Activated naive CD4-positive, alpha-beta T cell treated with anti-CD3 and anti-CD28 coated beads for 36 hours (primary cell): Measurements from ENCODE around the gene CLDN15. TPM values are rescaled to one million over a fixed set of nuclear protein-coding genes. Genes with fewer than 3 reads are reported as not detected.
"Not testable (repeated sequence)": the region's sequence is repeated elsewhere in the genome, so short reads cannot be mapped to it uniquely, and the experiment has no call there.

ENCODE experiments used
- CTCF ChIA-PET: fragments of 350-600 bp; sonication (Branson Sonifier 250); formaldehyde crosslinking; loops from one replicate; lab custom pipeline; 2021; ENCODE audit warnings: antibody characterized with exemption; lab: Charles Lee
- DNase-seq: peaks from one replicate; pipeline ENCODE4 v3.0.0-alpha.2; 2020
- H3K27ac Mint-ChIP-seq: one replicate; pipeline ENCODE4 v1.8.0; 2021; ENCODE audit warnings: mild to moderate bottlenecking, mixed read lengths
- H3K27me3 Mint-ChIP-seq: one replicate; pipeline ENCODE4 v1.8.0; 2021; ENCODE audit warnings: low read depth, mixed read lengths
- H3K36me3 Mint-ChIP-seq: one replicate; pipeline ENCODE4 v1.8.0; 2021; ENCODE audit warnings: low read depth, mixed read lengths
- H3K4me1 Mint-ChIP-seq: one replicate; pipeline ENCODE4 v1.8.0; 2021; ENCODE audit warnings: low read depth, mixed read lengths
- H3K4me3 Mint-ChIP-seq: one replicate; pipeline ENCODE4 v1.8.0; 2021; ENCODE audit warnings: mild to moderate bottlenecking, moderate library complexity, mixed read lengths
- H3K9me3 Mint-ChIP-seq: one replicate; pipeline ENCODE4 v1.8.0; 2021; ENCODE audit warnings: mixed read lengths
- intact Hi-C: fragments of 100-400 bp; cut with micrococcal nuclease; formaldehyde crosslinking; loops from one replicate; pipeline ENCODE4 v1.15.1; 2023
- total RNA-seq, 2 experiments: library from RNA; stranded (reverse); gene quantifications; one replicate each; pipeline ENCODE4 v1.2.3, GENCODE V29; 2021

Gene CLDN15
- 10 to 100 TPM in 1 of 2 experiments, 1 to 10 TPM in 1; 9.8 to 11.1 TPM for total RNA-seq

DNA sequence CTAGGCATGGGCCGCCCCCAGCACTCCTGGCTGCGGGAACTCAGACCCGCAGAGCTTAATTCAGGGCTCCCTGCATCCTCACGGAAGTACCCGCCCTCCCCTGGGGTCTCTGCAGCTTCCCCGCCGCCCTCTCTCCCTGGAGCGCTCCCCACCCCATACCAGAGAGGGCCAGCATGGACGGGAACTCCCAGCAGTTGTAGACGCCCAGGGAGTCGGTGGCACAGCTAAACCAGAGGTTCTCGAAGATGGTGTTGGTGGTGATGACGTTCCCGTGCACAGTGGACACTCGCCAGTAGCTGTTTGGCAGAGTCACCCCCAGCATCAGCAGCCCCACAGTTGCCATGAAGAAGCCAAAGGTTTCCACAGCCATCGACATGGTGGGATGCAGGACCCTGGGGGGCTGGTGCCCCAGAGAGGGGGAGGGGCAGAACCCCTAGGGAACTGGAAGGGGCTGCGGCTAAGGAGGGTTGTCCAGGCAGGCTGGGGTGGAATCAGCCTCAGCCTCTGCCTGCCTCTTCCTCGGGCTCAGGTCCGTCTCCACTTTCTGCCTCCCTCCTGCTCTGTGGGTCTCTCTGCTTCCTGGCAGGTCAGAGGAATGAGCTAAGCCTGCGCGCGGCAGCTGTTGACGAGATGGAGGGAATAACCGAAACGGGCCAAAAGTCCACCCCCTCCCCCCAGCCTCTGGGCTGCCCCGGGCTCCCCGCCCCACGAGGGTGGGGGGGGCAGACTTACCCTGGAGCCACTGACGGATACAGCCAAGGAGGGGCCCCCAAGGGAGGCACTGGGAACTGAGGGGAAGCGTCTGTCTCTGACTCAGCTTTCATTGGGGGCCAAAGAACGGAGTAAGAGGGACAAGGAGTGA lies at the start of gene CLDN15:
CLDN15 (minus strand) TSS at position 597 of the 862 bp plus-strand sequence; CDS start at position 376, 221 bp downstream.
- H3K9me3 Mint-ChIP-seq: no peaks in the 10 kb centered on the region
- no peaks in the 10 kb centered on the region for H3K27me3 Mint-ChIP-seq
- H3K4me3 Mint-ChIP-seq: no peak within 1 kb of the TSS
- peaks cover 8% of the 10 kb centered on the region for H3K36me3 Mint-ChIP-seq
- CTCF ChIA-PET: no interaction called here
- H3K4me1 Mint-ChIP-seq: peaks cover 3% of the 10 kb centered on the region
- intact Hi-C loops: no loop called here
- no peak within 1 kb of the TSS for H3K27ac Mint-ChIP-seq
- DNase-seq: no peak

DNA sequence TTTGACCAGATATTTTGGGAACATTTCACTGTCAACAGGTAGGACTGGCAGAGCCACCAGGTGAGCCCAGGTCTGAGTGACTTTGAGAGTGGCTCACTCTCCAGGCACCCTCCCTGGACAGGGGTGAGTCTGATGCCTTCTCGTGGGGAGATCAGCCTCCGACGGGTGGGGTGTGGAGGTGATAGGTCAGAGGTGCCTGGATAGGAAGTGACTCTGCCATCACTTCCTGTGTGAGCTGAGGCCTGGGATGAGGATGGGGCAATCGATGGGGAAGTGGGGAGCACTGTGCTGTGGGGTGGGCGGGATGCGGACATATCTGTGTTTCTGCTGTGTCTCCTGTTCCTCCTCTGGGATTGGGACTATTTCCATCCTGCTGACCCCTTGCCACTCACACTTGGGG lies 49.4 kb upstream of the CLDN15 start:
- H3K9me3 Mint-ChIP-seq: peaks cover 3% of the 10 kb centered on the region
- H3K36me3 Mint-ChIP-seq: no peaks in the 10 kb centered on the region
- CTCF ChIA-PET: no interaction called here
- peaks cover 6% of the 10 kb centered on the region for H3K4me1 Mint-ChIP-seq
- H3K27ac Mint-ChIP-seq: no peak overlapping the region
- intact Hi-C loops: loop anchor here (10.0 kb wide), 1 partner anchor 112 kb away; no protein-coding TSS in a partner anchor
- no peak for DNase-seq
- H3K27me3 Mint-ChIP-seq: peaks cover 5% of the 10 kb centered on the region
- H3K4me3 Mint-ChIP-seq: no peak overlapping the region

DNA sequence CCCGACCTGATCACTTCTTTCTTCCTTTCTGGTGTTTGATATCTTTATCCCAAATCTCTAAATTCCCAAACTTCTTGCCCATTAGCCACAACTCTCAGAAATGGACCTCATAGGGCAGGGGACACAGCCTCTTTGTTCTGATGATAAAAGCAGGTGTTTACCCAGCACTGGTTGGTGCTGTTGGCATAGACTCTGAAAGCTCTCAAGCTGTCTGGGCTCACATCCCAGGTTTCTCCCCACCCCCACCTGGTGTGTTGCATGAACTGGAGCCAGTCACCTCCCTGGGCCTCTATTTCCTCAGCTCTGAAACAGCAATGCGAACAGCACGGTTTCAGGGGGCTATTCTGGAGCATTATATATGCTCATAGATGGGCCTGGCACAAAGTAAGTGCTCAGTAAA lies 48.3 kb upstream of the CLDN15 start:
- CTCF ChIA-PET: interaction anchor here (1.0 kb wide), 1 partner anchor 94 kb away, joined by 3 read pairs; no protein-coding TSS in a partner anchor
- DNase-seq, H3K4me3 Mint-ChIP-seq, H3K27me3 Mint-ChIP-seq, H3K36me3 Mint-ChIP-seq, H3K27ac Mint-ChIP-seq, H3K4me1 Mint-ChIP-seq, H3K9me3 Mint-ChIP-seq: not testable (repeated sequence)
- intact Hi-C loops: loop anchor here (10.0 kb wide), 1 partner anchor 111 kb away; no protein-coding TSS in a partner anchor

DNA sequence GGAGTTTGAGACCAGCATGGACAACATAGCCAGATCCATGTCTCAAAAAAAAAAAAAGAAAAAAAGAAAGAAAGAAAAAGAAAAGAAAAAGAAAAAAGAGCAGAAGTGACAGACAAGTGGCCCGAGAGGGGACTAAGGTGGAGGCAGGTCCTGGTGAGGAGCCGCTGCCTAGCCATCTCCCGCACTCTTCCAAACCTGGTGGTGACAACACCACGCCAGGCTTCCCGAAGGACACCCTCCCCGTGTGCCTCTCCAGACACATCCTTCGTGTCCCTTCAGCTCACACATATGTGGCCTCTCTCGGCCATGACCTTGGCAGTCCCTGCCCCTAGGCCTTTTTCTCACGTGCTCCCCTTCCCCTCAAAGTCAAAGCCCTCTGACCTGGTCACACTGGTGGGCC lies 47.6 kb upstream of the CLDN15 start:
- no peak overlapping the region for H3K4me3 Mint-ChIP-seq
- no peak for DNase-seq
- no peaks in the 10 kb centered on the region for H3K4me1 Mint-ChIP-seq
- CTCF ChIA-PET: interaction anchor here (1.0 kb wide), 1 partner anchor 93 kb away, joined by 3 read pairs; no protein-coding TSS in a partner anchor
- peaks cover 3% of the 10 kb centered on the region for H3K9me3 Mint-ChIP-seq
- no peak overlapping the region for H3K27ac Mint-ChIP-seq
- no peaks in the 10 kb centered on the region for H3K27me3 Mint-ChIP-seq
- H3K36me3 Mint-ChIP-seq: no peaks in the 10 kb centered on the region
- intact Hi-C loops: loop anchor here (10.0 kb wide), 1 partner anchor 110 kb away; no protein-coding TSS in a partner anchor

DNA sequence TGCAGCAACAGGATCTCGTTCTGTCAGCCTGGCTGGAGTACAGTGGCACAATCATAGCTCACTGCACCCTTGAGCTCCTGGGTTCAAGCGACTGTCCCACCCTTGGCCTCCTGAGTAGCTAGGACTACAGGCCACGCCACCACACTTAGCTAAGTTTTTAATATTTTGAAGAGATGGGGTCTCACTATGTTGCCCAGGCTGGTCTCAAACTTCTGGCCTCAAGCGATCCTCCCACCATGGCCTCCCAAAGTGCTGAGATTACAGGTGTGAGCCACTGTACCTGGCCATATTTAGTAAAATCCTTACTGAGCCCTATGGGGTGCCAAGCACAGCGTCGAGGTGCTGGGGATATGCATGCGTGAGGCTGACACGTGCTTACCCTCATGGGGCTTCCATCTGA lies 43.3 kb upstream of the CLDN15 start:
- CTCF ChIA-PET: interaction anchor here (0.6 to 4.7 kb wide), 5 partner anchors 10 to 1293 kb away, joined by 3 to 100 read pairs (median 14); no protein-coding TSS in a partner anchor
- not testable (repeated sequence) for H3K4me1 Mint-ChIP-seq, H3K4me3 Mint-ChIP-seq, H3K27me3 Mint-ChIP-seq, H3K9me3 Mint-ChIP-seq, H3K36me3 Mint-ChIP-seq, DNase-seq, H3K27ac Mint-ChIP-seq
- intact Hi-C loops: loop anchor here (5.0 to 10.0 kb wide), 2 partner anchors 79 to 106 kb away; partner anchors contain the start of gene MOGAT3

- H3K4me1 Mint-ChIP-seq: no peaks in the 10 kb centered on the region
- peaks cover 2% of the 10 kb centered on the region for H3K27me3 Mint-ChIP-seq
- H3K4me3 Mint-ChIP-seq: no peak overlapping the region
- CTCF ChIA-PET: interaction anchor here (0.6 to 1.2 kb wide), 3 partner anchors 25 to 134 kb away, joined by 4 to 8 read pairs (median 6); no protein-coding TSS in a partner anchor
- no peak overlapping the region for H3K27ac Mint-ChIP-seq
- no peaks in the 10 kb centered on the region for H3K9me3 Mint-ChIP-seq
- no peaks in the 10 kb centered on the region for H3K36me3 Mint-ChIP-seq
- no peak for DNase-seq
- intact Hi-C loops: no loop called here
Measured at GRCh38 chr7:101278461-101279292, 41.1 kb upstream of the CLDN15 start.

- Mint-ChIP-seq H3K27ac (no peak overlapping the region), H3K4me1 (no peaks in the 10 kb centered on the region), H3K36me3 (no peaks in the 10 kb centered on the region), H3K27me3 (peaks cover 7% of the 10 kb centered on the region), H3K9me3 (no peaks in the 10 kb centered on the region), H3K4me3 (no peak overlapping the region)
- intact Hi-C loops: no loop called here
- no peak for DNase-seq
- CTCF ChIA-PET: interaction anchor here (1.7 kb wide), 1 partner anchor 13 kb away, joined by 11 read pairs; no protein-coding TSS in a partner anchor
Measured at GRCh38 chr7:101277155-101277554, 39.6 kb upstream of the CLDN15 start.

DNA sequence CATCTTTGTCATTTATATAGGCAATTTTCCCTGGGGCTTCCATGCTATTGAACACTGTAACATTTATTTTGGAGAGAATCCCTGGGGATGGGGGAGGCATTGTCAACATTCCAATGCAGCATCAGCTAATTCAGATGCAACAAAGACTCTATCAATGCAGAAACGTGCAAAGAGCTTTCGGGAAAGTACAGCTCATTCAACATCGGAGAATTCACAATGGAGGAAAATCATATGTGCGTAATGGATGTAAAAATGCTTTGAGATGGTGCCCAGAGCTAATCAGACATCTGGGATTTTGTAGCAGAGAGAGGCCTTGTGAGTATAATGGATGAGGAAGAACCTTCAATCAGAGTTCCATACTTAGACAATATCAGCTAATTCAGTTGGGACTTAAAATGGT lies 35.6 kb upstream of the CLDN15 start:
- Mint-ChIP-seq H3K36me3 (no peaks in the 10 kb centered on the region), H3K9me3 (no peaks in the 10 kb centered on the region), H3K4me1 (no peaks in the 10 kb centered on the region), H3K27ac (no peak overlapping the region), H3K27me3 (peaks cover 7% of the 10 kb centered on the region), H3K4me3 (no peak overlapping the region)
- intact Hi-C loops: no loop called here
- no peak for DNase-seq
- CTCF ChIA-PET: no interaction called here

GRCh38 chr7:101271021-101271420 lies 33.4 kb upstream of the CLDN15 start:
- no peak for DNase-seq

GRCh38 chr7:101269664-101270063 lies 32.1 kb upstream of the CLDN15 start:
- CTCF ChIA-PET: interaction anchor here (1.0 kb wide), 1 partner anchor 142 kb away, joined by 3 read pairs; no protein-coding TSS in a partner anchor
- no peak overlapping the region for H3K4me3 Mint-ChIP-seq
- H3K27ac Mint-ChIP-seq: no peak overlapping the region
- intact Hi-C loops: no loop called here
- no peaks in the 10 kb centered on the region for H3K9me3 Mint-ChIP-seq
- no peaks in the 10 kb centered on the region for H3K4me1 Mint-ChIP-seq
- H3K27me3 Mint-ChIP-seq: peaks cover 5% of the 10 kb centered on the region
- DNase-seq: no peak
- H3K36me3 Mint-ChIP-seq: no peaks in the 10 kb centered on the region

More at GRCh38 chr7:101271021-101271420, 33.4 kb upstream of the CLDN15 start:
- intact Hi-C loops: no loop called here
- no peak overlapping the region for H3K27ac Mint-ChIP-seq
- no peaks in the 10 kb centered on the region for H3K4me1 Mint-ChIP-seq
- CTCF ChIA-PET: interaction anchor here (0.7 kb wide), 1 partner anchor 30 kb away, joined by 3 read pairs; no protein-coding TSS in a partner anchor
- H3K27me3 Mint-ChIP-seq: peaks cover 5% of the 10 kb centered on the region
- no peak overlapping the region for H3K4me3 Mint-ChIP-seq
- no peaks in the 10 kb centered on the region for H3K9me3 Mint-ChIP-seq
- no peaks in the 10 kb centered on the region for H3K36me3 Mint-ChIP-seq

DNA sequence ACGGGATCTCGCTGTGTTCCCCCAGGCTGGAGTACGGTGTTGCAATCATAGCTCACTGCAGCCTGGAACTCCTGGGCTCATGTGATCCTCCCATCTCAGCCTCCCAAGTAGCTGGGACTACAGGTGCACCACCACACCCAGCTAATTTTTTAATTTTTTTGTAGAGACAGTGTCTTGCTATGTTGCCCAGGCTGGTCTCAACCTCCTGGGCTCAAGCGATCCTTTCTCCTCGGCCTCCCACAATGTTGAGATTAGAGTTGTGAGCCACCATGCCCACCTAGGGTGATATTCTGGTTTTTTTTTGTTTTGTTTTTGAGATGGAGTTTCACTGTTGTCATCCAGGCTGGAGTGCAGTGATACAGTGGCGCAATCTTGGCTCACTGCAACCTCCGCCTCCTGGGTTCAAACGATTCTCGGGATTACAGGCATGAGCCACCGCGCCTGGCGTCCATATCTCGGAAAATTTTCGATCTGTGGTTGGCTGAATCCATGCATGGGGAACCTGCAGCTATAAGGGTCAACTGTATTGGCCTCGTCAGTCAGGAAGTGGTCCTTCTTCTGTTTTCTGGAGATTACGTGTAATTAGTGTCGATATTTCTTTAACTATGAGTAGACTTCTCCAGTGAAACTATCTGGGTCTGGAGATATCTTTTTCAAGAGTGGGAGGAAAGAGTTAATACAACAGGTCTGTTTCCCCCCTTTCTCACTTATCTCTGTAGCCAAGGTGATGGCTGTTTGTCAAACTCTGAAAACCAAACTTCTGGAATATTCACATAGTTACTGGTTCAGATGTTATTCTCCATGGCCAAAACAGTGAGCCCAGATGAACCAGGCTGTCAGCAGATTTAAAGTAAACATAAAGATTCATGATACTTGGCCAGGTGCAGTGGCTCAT lies 28.3 kb upstream of the CLDN15 start:
- Mint-ChIP-seq H3K36me3 (no peaks in the 10 kb centered on the region), H3K27me3 (no peaks in the 10 kb centered on the region), H3K27ac (no peak overlapping the region), H3K9me3 (no peaks in the 10 kb centered on the region), H3K4me1 (no peaks in the 10 kb centered on the region), H3K4me3 (no peak overlapping the region)
- intact Hi-C loops: no loop called here
- DNase-seq: no peak
- CTCF ChIA-PET: interaction anchor here (0.7 kb wide), 1 partner anchor 74 kb away, joined by 4 read pairs; no protein-coding TSS in a partner anchor
